ENCODE results near the gene NOCT.
"Not testable (repeated sequence)": the region's sequence is repeated elsewhere in the genome, so short reads cannot be mapped to it uniquely, and the experiment has no call there.

The NOCT gene

GRCh38 chr4:139009702-139010101, 5.9 kb upstream of the NOCT start:
- no peak for DNase-seq (ENCODE audit: low read depth)

- no peak for DNase-seq (ENCODE audit: low read depth)
Observed at GRCh38 chr4:139011225-139011950, 4.2 kb upstream of the NOCT start.

GRCh38 chr4:139014371-139015268, 961 bp upstream of the NOCT start:
- DNase-seq (ENCODE audit: low read depth), result peak; percentile 5

- peak; percentile 9 for DNase-seq (ENCODE audit: low read depth)
Observed at GRCh38 chr4:139015948-139016471, 429 bp downstream of the NOCT start.

- DNase-seq (ENCODE audit: low read depth), result no peak
Observed at GRCh38 chr4:139017861-139018260, 2.3 kb downstream of the NOCT start.

GRCh38 chr4:139018501-139018900, 2.9 kb downstream of the NOCT start:
- no peak for DNase-seq (ENCODE audit: low read depth)

GRCh38 chr4:139018971-139019758, 3.6 kb downstream of the NOCT start:
- no peak for DNase-seq (ENCODE audit: low read depth)

- no peak for DNase-seq (ENCODE audit: low read depth)
Observed at GRCh38 chr4:139020384-139020783, 4.8 kb downstream of the NOCT start.

GRCh38 chr4:139021071-139021470, 5.5 kb downstream of the NOCT start:
- not testable (repeated sequence) for DNase-seq (ENCODE audit: low read depth)

- no peak for DNase-seq (ENCODE audit: low read depth)
Observed at GRCh38 chr4:139022835-139023234, 7.3 kb downstream of the NOCT start.

- no peak for DNase-seq (ENCODE audit: low read depth)
Observed at GRCh38 chr4:139024686-139025085, 9.1 kb downstream of the NOCT start.

GRCh38 chr4:139025841-139026240, 10.3 kb downstream of the NOCT start:
- DNase-seq (ENCODE audit: low read depth), result no peak

GRCh38 chr4:139027776-139028175, 12.2 kb downstream of the NOCT start:
- DNase-seq (ENCODE audit: low read depth), result no peak

- DNase-seq (ENCODE audit: low read depth), result no peak
Observed at GRCh38 chr4:139028191-139028661, 12.6 kb downstream of the NOCT start.

GRCh38 chr4:139029866-139030363, 14.3 kb downstream of the NOCT start:
- DNase-seq (ENCODE audit: low read depth), result not testable (repeated sequence)

GRCh38 chr4:139030614-139031235, 15.1 kb downstream of the NOCT start:
- DNase-seq (ENCODE audit: low read depth), result peak; percentile 65

GRCh38 chr4:139035650-139036049, 20.1 kb downstream of the NOCT start:
- no peak for DNase-seq (ENCODE audit: low read depth)

GRCh38 chr4:139036885-139037284, 21.3 kb downstream of the NOCT start:
- DNase-seq (ENCODE audit: low read depth), result no peak

GRCh38 chr4:139038874-139039443, 23.4 kb downstream of the NOCT start:
- DNase-seq (ENCODE audit: low read depth), result no peak

- DNase-seq (ENCODE audit: low read depth), result no peak
Observed at GRCh38 chr4:139042981-139043460, 27.4 kb downstream of the NOCT start.

- no peak for DNase-seq (ENCODE audit: low read depth)
Observed at GRCh38 chr4:139044291-139044690, 28.7 kb downstream of the NOCT start.

Measured in activated gamma-delta T cell treated with anti-CD3 and anti-CD28 coated beads, Interleukin-2, amount 50 U/mL, for 16 hours (primary cell).